ENCODE results near the gene ANKRD24. TPM values are rescaled to one million over a fixed set of nuclear protein-coding genes. Genes with fewer than 3 reads are reported as not detected.

ANKRD24 gene
- total RNA-seq = 0.34 and 2.5 TPM in 2 replicates

DNA sequence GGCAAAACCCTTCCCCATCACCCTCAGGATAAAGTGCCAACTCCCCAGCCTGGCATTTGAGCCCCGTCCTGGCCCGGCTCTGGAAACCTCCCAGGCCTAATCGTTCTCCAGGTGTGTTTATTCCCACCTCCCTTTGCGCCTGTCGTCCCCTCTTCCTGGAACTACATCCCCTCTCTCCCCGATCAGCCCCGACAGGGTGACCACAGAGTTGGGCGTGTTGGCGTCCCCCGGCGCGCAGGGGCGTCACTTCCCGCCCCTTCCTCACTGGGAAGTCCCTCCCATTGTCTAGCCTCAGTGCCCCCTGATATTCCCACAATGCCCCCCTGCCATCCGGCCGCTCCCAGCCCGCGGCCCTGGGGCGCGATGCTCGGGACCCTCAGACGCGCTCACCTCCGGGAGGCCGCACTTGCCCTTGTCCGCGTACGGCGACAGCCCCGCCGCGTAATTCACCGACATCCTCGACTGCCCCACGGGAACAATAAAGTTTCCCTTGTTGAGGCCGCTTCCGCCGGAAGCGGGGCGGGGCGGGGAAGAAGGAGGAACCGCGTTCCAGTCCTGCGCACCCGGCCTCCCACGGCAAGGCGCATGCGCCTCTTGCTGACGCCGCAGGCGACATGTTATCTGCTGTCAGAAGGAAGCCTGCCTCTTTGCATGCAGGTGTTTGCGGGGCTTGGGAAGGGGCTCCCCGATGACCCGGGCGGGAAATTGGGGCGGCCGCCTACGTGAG lies at the start of gene ANKRD24, which contains the start of gene SIRT6:
Gene ANKRD24 (plus strand): TSS at position 606 of the 727 bp plus-strand sequence. CDS start 3,737 bp downstream, outside the sequence.
Gene SIRT6 (minus strand): TSS at position 480 of the 727 bp plus-strand sequence. CDS start 24 bp downstream, at position 456.

DNA sequence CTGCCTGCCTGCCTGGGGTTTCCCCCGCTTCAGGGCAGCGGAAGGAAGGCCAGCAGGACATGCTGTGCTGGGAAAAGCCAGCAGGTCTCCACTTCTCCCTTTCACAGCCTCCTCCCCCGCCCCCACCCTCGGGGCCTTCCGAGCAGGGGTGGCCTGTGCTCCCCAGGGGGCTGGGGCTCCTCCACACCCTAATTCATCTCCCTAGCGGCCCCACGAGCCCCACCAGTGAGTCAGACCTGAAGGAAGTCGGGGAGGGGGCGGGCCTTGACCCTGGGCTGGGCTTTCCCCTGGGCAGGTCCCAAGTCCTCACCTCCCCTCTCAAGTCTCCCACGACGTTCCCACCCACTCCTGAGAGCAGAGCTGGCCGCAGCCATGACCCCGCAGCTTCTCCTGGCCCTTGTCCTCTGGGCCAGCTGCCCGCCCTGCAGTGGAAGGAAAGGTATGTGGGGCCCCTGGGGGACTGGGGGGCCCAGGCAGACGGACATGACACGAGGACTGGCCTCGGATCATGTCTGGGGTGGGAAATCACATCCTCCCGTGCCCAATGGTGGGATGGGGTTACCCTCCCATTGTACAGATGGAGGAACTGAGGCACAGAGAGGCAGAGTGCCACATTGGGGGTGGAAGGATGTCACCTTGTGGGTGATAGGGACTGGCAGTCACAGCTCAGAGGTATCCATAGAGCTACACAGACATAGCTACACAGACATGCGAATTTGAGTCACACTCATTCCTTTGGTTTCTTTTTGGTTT lies 46.9 kb downstream of the ANKRD24 start, which contains the start of gene EBI3:
Gene EBI3 (plus strand): TSS at position 345 of the 753 bp plus-strand sequence. CDS start 28 bp downstream, at position 373.

DNA sequence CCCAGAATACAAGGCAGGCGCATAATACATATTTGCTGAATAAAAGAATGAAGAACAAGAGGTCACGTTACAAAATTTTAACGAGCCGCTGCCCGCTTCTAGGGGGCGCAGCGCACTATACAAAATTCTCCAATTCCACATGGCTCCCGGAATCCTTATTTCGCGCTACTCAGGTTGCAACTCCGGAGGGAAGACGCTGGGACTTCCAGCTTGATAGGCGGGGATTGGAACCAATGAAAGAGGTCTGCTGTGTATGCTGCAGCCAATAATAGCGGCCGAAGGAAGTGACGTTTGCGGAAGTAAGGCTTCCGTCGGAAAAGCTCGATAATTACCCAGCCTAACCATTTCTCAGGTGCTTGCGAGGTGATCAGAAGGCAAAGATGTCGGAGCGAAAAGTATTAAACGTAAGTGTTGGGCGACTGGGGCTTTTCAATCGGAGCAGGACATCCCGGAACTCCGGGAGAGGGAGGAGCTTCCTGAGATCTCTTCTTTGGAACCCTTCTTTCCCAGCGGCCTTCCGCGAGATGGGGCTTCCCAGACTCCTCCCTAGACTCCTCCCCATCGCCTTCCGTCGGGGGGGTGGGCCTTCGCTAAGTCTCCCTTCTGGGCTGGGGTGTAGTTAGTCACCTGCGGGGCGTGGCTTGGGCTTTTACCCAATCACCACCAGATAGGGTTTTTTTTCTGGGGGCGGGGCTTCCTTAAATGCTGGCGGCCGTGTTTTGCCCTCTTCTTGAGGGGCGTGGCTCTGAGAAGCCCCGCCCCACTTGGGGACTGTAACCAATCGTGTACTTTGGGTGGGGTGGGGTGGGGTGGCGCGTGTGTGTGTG lies 64.5 kb downstream of the ANKRD24 start, which contains the start of gene YJU2:
Gene YJU2 (plus strand): TSS at position 314 of the 827 bp plus-strand sequence. CDS start 67 bp downstream, at position 381.

Other genes starting within 250 kb of the ANKRD24 start
- gene NMRK2, start 249.6 kb upstream of the ANKRD24 start, total RNA-seq = not detected in 2 replicates
- 129 and 136 TPM in 2 replicates for gene DAPK3, start 211.6 kb upstream of the ANKRD24 start, total RNA-seq
- gene EEF2, start 197.2 kb upstream of the ANKRD24 start, total RNA-seq = 2,721 and 3,305 TPM in 2 replicates
- gene PIAS4, start 175.0 kb upstream of the ANKRD24 start, total RNA-seq = 14.7 and 20.6 TPM in 2 replicates
- 22.2 and 67.0 TPM in 2 replicates for gene ZBTB7A, start 115.8 kb upstream of the ANKRD24 start, total RNA-seq
- 141 and 146 TPM in 2 replicates for gene MAP2K2, start 58.6 kb upstream of the ANKRD24 start, total RNA-seq
- gene CREB3L3, start 29.1 kb upstream of the ANKRD24 start, total RNA-seq = not detected in 2 replicates
- gene SIRT6, start 126 bp upstream of the ANKRD24 start, total RNA-seq = 9.9 and 21.1 TPM in 2 replicates
- not detected in 2 replicates for gene EBI3, start 46.8 kb downstream of the ANKRD24 start, total RNA-seq
- 16.4 and 17.4 TPM in 2 replicates for gene YJU2, start 64.4 kb downstream of the ANKRD24 start, total RNA-seq
- gene SHD, start 96.6 kb downstream of the ANKRD24 start, total RNA-seq = not detected in 2 replicates
- gene TMIGD2, start 119.7 kb downstream of the ANKRD24 start, total RNA-seq = not detected in 2 replicates
- gene FSD1, start 121.9 kb downstream of the ANKRD24 start, total RNA-seq = under 0.01 and 0.07 TPM in 2 replicates
- gene STAP2, start 156.1 kb downstream of the ANKRD24 start, total RNA-seq = 52.2 and 59.1 TPM in 2 replicates
- 3.8 and 7.5 TPM in 2 replicates for gene MPND, start 160.9 kb downstream of the ANKRD24 start, total RNA-seq
- gene SH3GL1, start 217.9 kb downstream of the ANKRD24 start, total RNA-seq = 31.1 and 55.2 TPM in 2 replicates
- gene CHAF1A, start 220.0 kb downstream of the ANKRD24 start, total RNA-seq = 5.5 and 5.8 TPM in 2 replicates

Data from nasal cavity respiratory epithelium epithelial cell of viscerocranial mucosa (primary cell).